Mesendoderm (in vitro differentiated cells): ENCODE results near the gene APOA4.
A peak's percentile ranks its signal among the peaks of the same experiment; 100 is the strongest.

Experiments
- DNase-seq: peaks from one replicate; pipeline ENCODE4 v3.0.0; 2013
- H2AK5ac ChIP-seq: 2 replicates; pipeline ENCODE4 v1.6.1; 2013; ENCODE audit warnings: low read length, inconsistent platforms
- H2BK120ac ChIP-seq: 2 replicates; pipeline ENCODE4 v1.6.1; 2013; ENCODE audit warnings: low read depth, mild to moderate bottlenecking, low read length, moderate library complexity, mixed read lengths
- H2BK15ac ChIP-seq: replicated peaks from 2 replicates; pipeline ENCODE4 v1.6.1; 2013; ENCODE audit warnings: low read depth, mild to moderate bottlenecking, moderate library complexity
- H2BK5ac ChIP-seq: 2 replicates; pipeline ENCODE4 v1.6.1; 2013; ENCODE audit warnings: low read length, inconsistent platforms
- H3K18ac ChIP-seq: 2 replicates; pipeline ENCODE4 v1.6.1; 2013; ENCODE audit warnings: mild to moderate bottlenecking, low read length, mixed read lengths
- H3K23ac ChIP-seq: one replicate; pipeline ENCODE4 v1.6.1; 2013; ENCODE audit warnings: low read length
- H3K27ac ChIP-seq: 2 replicates; pipeline ENCODE4 v1.5.1; 2013; ENCODE audit warnings: low read depth, mild to moderate bottlenecking, inconsistent platforms, low read length, moderate library complexity
- H3K27me3 ChIP-seq: 2 replicates; pipeline ENCODE4 v1.6.1; 2013; ENCODE audit warnings: low read length, control low read depth, mild to moderate bottlenecking, inconsistent platforms; ENCODE audit not compliant: insufficient read depth, poor library complexity
- H3K36me3 ChIP-seq: 2 replicates; pipeline ENCODE4 v1.6.1; 2013; ENCODE audit warnings: low read length, inconsistent platforms; ENCODE audit not compliant: control insufficient read depth, insufficient read depth
- H3K4ac ChIP-seq: one replicate; pipeline ENCODE4 v1.6.1; 2013; ENCODE audit warnings: low read depth, mild to moderate bottlenecking, low read length, moderate library complexity
- H3K4me1 ChIP-seq: 2 replicates; pipeline ENCODE4 v1.6.1; 2013; ENCODE audit warnings: low read depth, low read length, inconsistent platforms; ENCODE audit not compliant: control insufficient read depth
- H3K4me2 ChIP-seq: 2 replicates; pipeline ENCODE4 v1.6.1; 2013; ENCODE audit warnings: low read length
- H3K4me3 ChIP-seq: 2 replicates; pipeline ENCODE4 v1.5.1; 2013; ENCODE audit warnings: mild to moderate bottlenecking, low read length
- H3K56ac ChIP-seq: one replicate; pipeline ENCODE4 v1.6.1; 2013; ENCODE audit warnings: low read length
- H3K79me1 ChIP-seq: 2 replicates; pipeline ENCODE4 v1.6.1; 2013; ENCODE audit warnings: low read length, inconsistent platforms
- H3K79me2 ChIP-seq: 2 replicates; pipeline ENCODE4 v1.6.1; 2013; ENCODE audit warnings: mild to moderate bottlenecking, low read length; ENCODE audit not compliant: control insufficient read depth, insufficient read depth
- H3K9ac ChIP-seq: 2 replicates; pipeline ENCODE4 v1.6.1; 2013; ENCODE audit warnings: low read length, inconsistent platforms
- H4K5ac ChIP-seq: one replicate; pipeline ENCODE4 v1.6.1; 2013; ENCODE audit warnings: low read length
- H4K8ac ChIP-seq: one replicate; pipeline ENCODE4 v1.6.1; 2013; ENCODE audit warnings: low read depth, mild to moderate bottlenecking, control low read depth, low read length, moderate library complexity
- WGBS: extraction: QIAGEN DNeasy Blood & Tissue Kit; methylation state at CpG from one replicate; pipeline ENCODE4 v1.1.7; 2013; ENCODE audit warnings: low lambda C conversion rate, missing lambda C conversion rate; ENCODE audit not compliant: insufficient coverage; ENCODE audit errors: extremely low coverage; 5-methylcytosine and 5-hydroxymethylcytosine counted together

APOA4 gene

GRCh38 chr11:116840746-116841296 is 17.7 kb upstream of the APOA4 start:
- Histone ChIP-seq H3K4me3 (no peak overlapping the region), H3K79me2 (no peaks in the 10 kb centered on the region), H3K27me3 (no peaks in the 10 kb centered on the region), H4K5ac (no peak overlapping the region), H3K4me2 (no peak overlapping the region), H3K4ac (no peak overlapping the region), H3K9ac (no peak overlapping the region), H2BK15ac (no peak overlapping the region), H3K23ac (no peak overlapping the region), H2AK5ac (no peak overlapping the region), H2BK5ac (no peak overlapping the region), H3K4me1 (peaks cover 6% of the 10 kb centered on the region), H4K8ac (no peak overlapping the region), H3K56ac (no peak overlapping the region), H3K27ac (no peak overlapping the region), H2BK120ac (no peak overlapping the region), H3K79me1 (no peaks in the 10 kb centered on the region), H3K18ac (no peak overlapping the region), H3K36me3 (peaks cover 2% of the 10 kb centered on the region)
- DNase-seq = no peak
- WGBS = no CpG with 5 or more reads among the region's 9 CpGs

DNA sequence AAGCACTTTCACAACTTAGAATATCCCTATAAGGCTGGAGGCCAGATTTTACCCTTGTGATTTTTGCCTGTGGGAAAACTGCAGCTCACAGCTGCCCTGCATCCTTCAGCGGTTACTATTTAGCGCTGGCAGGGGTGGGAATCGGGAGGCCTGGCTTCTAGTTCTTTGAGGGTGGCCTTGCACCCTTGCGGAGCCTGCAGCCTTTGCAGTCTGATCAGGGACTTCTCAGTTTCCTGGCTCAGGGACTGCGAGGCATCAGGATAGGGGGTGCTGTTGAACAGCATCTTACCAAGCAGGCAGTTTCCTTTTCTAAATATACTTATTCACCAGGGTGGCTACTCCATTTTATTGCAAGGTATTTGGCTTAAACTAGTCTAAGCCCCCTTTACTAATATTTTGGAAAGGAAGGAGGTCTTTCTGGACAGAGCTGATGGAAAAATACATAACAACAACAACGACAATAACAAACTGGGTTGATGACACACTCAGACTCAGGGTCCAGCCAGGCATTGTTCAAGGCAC is 17.2 kb upstream of the APOA4 start:
- no peak overlapping the region for H3K27ac ChIP-seq
- no peaks in the 10 kb centered on the region for H3K79me2 ChIP-seq
- H3K27me3 ChIP-seq = no peaks in the 10 kb centered on the region
- no peaks in the 10 kb centered on the region for H3K36me3 ChIP-seq
- no peak overlapping the region for H3K18ac ChIP-seq
- no CpG with 5 or more reads among the region's 6 CpGs for WGBS
- peaks cover 8% of the 10 kb centered on the region for H3K4me1 ChIP-seq
- H3K4ac ChIP-seq = no peak overlapping the region
- H2AK5ac ChIP-seq = no peak overlapping the region
- no peak overlapping the region for H4K8ac ChIP-seq
- peak; percentile 32 for DNase-seq
- no peak overlapping the region for H2BK120ac ChIP-seq
- no peak overlapping the region for H3K4me3 ChIP-seq
- H4K5ac ChIP-seq = no peak overlapping the region
- H3K9ac ChIP-seq = no peak overlapping the region
- H3K56ac ChIP-seq = no peak overlapping the region
- no peak overlapping the region for H3K4me2 ChIP-seq
- H3K79me1 ChIP-seq = no peaks in the 10 kb centered on the region
- no peak overlapping the region for H3K23ac ChIP-seq
- no peak overlapping the region for H2BK5ac ChIP-seq
- H2BK15ac ChIP-seq = no peak overlapping the region

GRCh38 chr11:116838321-116839084 is 15.4 kb upstream of the APOA4 start:
- H3K4me1 ChIP-seq = peaks cover 8% of the 10 kb centered on the region
- no peak overlapping the region for H4K5ac ChIP-seq
- H2BK15ac ChIP-seq = no peak overlapping the region
- no peak overlapping the region for H3K9ac ChIP-seq
- H3K79me1 ChIP-seq = no peaks in the 10 kb centered on the region
- no peak overlapping the region for H2AK5ac ChIP-seq
- no peak overlapping the region for H3K4ac ChIP-seq
- no peaks in the 10 kb centered on the region for H3K36me3 ChIP-seq
- DNase-seq = no peak
- H3K18ac ChIP-seq = no peak overlapping the region
- H2BK120ac ChIP-seq = no peak overlapping the region
- no peak overlapping the region for H3K4me2 ChIP-seq
- no peak overlapping the region for H4K8ac ChIP-seq
- H3K27ac ChIP-seq = no peak overlapping the region
- H3K27me3 ChIP-seq = no peaks in the 10 kb centered on the region
- no peaks in the 10 kb centered on the region for H3K79me2 ChIP-seq
- no peak overlapping the region for H3K56ac ChIP-seq
- H2BK5ac ChIP-seq = no peak overlapping the region
- WGBS = no CpG with 5 or more reads among the region's 6 CpGs
- H3K23ac ChIP-seq = no peak overlapping the region
- H3K4me3 ChIP-seq = no peak overlapping the region

- Histone ChIP-seq H4K5ac (no peak within 1 kb of the TSS), H3K79me1 (no peaks in the 10 kb centered on the region), H3K4me2 (no peak within 1 kb of the TSS), H2BK15ac (no peak within 1 kb of the TSS), H3K18ac (peak within 1 kb of the TSS; percentile 42), H3K4me3 (no peak within 1 kb of the TSS), H3K4me1 (peaks cover 8% of the 10 kb centered on the region), H3K27me3 (no peaks in the 10 kb centered on the region), H3K4ac (peak within 1 kb of the TSS; percentile 38), H3K9ac (peak within 1 kb of the TSS; percentile 25), H2BK120ac (no peak within 1 kb of the TSS), H4K8ac (no peak within 1 kb of the TSS), H2BK5ac (no peak within 1 kb of the TSS), H3K79me2 (no peaks in the 10 kb centered on the region), H3K27ac (no peak within 1 kb of the TSS), H3K23ac (peak within 1 kb of the TSS; percentile 16), H3K56ac (peak within 1 kb of the TSS; percentile 68), H2AK5ac (peak within 1 kb of the TSS; percentile 93), H3K36me3 (no peaks in the 10 kb centered on the region)
- WGBS = no CpG with 5 or more reads among the region's 19 CpGs
- peak; percentile 83 for DNase-seq
Measured at GRCh38 chr11:116837231-116838091, 14.4 kb upstream of the APOA4 start, which contains the start of gene APOA1. APOA1 (minus strand) TSS chr11:116837622; CDS start chr11:116837387, 235 bp downstream.

DNA sequence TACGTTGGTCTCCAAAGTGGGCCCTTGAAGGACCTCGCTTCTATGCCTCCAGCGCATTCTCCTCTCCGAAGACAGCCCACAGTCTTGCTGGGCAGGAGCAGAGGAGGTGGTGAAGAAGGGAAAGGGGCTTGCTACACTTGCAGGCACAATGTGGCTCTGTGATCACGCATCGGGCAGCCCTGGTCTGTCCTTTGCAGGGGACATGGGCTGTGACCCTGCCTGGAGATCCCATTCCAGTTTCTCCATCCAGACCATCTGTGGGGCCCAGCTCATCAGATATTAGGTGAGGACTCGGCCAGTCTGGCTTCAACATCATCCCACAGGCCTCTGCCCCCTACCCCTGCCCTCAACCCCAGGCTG is 13.5 kb upstream of the APOA4 start:
- Histone ChIP-seq H3K27ac (no peak overlapping the region), H3K27me3 (no peaks in the 10 kb centered on the region), H3K4me2 (no peak overlapping the region), H3K56ac (peak overlapping the region; percentile 51), H3K18ac (no peak overlapping the region), H3K4me1 (peaks cover 8% of the 10 kb centered on the region), H2BK15ac (no peak overlapping the region), H3K36me3 (no peaks in the 10 kb centered on the region), H4K5ac (no peak overlapping the region), H2BK5ac (no peak overlapping the region), H2AK5ac (peak overlapping the region; percentile 93), H3K4me3 (no peak overlapping the region), H3K79me2 (no peaks in the 10 kb centered on the region), H3K79me1 (no peaks in the 10 kb centered on the region), H4K8ac (no peak overlapping the region), H3K9ac (no peak overlapping the region), H2BK120ac (no peak overlapping the region), H3K23ac (no peak overlapping the region), H3K4ac (peak overlapping the region; percentile 38)
- WGBS = no CpG with 5 or more reads among the region's 7 CpGs
- DNase-seq = no peak
